Stimulated activated CD8-positive, alpha-beta memory T cell treated with anti-CD3 and anti-CD28 coated beads, Interleukin-2, amount 100 ng/mL, for 1 hour (primary cell): ENCODE measurements around the gene CDH13.

Source experiments
- DNase-seq, 2 donors: peaks; one replicate each; pipeline ENCODE4 v3.0.0-alpha.2; 2020; ENCODE audit warnings: low read depth in 2 of 2

CDH13 gene

DNA sequence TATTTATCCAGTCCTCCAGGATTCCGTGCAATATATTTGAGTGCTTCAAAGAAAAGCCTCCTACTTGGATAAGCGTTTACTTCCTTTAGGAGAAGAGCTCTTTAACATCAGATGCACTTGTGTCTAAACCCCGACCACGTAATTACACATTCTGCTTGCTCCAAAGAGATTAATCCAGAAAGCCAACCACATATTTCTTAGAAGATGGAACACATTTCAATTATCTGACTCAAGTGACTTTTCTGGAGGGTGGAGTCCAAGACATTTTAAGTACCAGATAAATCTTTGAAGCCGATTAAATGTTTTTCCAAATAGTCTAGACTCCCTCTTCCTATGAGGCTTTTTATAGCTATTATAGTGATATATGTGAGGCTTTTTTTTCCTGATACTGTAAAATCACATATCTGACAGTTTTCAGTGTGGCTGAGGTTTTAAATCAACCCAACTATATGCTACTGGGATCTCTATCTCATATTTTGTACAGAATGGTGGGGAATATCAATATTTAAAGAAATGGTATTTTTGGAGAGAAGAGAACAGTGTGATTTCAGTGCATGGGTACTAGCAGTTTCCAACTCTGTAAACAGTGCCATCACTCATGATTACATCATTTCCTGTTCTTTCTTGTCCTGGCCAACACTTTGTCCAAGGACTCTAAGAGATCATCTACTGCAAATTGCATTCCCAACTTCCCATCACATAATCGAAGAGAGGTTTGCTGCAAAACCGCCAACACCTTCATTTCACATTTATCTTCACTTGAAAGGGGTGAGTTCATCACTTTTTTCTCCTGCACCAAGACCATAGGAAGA is 988.6 kb downstream of the CDH13 start:
- DNase-seq, result no peak

DNA sequence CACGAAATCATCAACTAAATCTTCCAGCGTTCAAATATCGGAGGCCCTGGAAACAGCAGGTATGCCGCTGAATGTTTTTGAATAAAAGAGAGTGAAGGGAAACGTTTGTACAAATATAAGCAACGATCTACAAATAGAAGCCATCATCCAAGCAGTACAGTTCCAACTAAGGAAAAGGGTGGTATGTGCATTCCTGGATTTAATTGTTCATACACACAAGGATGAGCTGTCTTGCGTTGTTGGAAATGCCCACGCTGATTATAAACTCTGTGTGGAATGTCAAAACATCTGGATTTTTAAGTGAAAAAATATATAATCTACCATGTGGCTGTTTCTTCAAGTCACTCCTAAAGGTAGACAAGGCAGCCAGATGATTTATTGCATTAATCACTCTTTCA is 989.2 kb downstream of the CDH13 start:
- DNase-seq, result no peak

DNA sequence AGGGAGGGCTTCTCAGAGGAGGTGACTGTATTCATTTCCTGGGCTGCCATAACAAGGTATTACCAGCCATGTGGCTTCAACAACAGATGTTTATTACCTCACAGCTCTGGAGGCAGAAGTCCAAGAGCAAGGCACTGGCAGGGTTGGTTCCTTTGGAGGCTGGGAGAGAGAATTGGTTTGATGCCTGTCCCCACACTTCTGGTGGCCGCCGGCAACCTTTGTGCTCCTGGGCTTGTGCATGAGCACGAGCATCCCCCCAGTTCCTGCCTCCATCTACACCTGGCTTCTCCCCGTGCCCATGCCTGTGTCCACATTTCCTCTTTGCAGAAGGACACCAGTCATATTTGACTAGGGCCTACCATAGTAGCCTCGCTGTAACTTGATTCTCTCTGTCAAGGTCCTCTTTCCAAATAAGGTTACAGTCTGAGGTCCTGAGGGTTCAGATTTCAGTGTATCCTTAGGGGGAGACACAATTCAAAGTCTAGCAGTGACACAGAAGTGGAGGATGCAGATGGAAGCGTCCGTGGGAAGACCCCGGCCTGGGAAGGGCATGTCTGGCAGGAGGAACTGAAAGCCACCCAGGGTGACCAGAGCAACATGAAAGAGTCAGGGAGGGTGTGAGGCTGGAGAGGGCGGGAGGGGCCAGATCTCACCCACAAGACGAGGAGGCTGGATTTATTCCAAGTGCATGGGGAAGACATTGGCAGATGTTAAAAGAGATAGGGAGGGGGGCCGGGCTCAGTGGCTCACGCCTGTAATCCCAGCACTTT is 992.8 kb downstream of the CDH13 start:
- no peak for DNase-seq

GRCh38 chr16:83622010-83622409 is 995.2 kb downstream of the CDH13 start:
- no peak for DNase-seq

GRCh38 chr16:83623091-83623730 is 996.4 kb downstream of the CDH13 start:
- DNase-seq, result no peak

- no peak for DNase-seq
These were observed 997.1 kb downstream of the CDH13 start for GRCh38 chr16:83623892-83624291.

GRCh38 chr16:83624429-83625120 is 997.8 kb downstream of the CDH13 start:
- no peak for DNase-seq

- no peak for DNase-seq
These were observed 999.4 kb downstream of the CDH13 start for GRCh38 chr16:83626204-83626603.

DNA sequence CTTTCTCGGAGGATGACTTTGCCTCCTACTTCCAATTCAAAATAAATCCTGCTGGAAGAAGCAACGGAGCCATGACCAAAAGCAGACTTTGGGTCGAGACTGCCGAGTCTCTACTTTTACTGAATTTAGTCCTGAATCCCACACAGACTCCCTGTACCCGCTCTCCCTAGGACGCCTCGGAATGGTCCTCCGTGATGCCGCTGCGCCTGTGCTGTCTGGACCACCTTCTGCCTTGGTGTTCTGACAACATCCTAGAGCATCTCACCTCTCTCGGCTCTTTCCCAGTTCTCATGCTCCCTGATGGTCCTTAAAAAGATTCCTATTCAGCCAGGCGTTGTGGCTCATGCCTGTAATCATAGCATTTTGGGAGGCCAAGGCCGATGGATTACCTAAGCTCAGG is 999.9 kb downstream of the CDH13 start:
- no peak for DNase-seq

- DNase-seq, result no peak
These were observed 1001.2 kb downstream of the CDH13 start for GRCh38 chr16:83627996-83628395.

DNA sequence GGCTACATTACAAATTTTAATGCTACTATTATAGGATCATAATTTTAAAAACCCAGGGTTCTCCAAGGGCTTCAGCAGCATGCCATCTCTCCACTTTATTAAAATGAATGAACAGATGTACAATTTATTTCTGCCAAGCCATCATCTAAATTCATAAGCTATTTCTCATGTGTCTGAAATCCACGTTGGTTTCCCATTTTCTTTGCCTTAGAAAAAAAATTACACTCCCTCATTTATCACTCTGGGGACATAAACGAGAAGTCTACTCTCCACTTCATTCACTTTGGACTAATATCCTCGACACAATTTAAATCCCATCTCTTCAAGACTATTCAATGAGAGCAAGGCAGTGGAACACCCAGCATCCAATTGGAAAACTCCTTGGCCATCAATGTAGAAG is 1002.7 kb downstream of the CDH13 start:
- DNase-seq, result no peak

DNA sequence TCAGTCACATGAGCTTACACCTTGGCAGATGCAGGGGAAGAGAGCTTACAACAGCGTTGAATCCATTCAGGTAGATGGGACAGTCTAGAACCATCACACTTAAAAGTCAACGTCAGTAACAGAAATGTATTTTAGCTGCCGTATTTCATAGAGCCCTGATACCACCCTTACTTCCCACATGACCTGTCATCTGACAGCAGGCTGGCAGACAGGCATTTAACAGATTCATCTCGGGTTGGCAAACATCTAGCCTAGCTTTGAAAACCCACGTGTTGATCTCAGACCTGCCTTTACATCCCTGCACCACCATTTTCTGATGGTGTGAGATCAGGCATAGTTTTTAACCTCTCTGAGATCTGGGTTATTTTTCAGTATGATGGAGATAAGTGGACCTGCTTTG is 1003.1 kb downstream of the CDH13 start:
- no peak for DNase-seq

DNA sequence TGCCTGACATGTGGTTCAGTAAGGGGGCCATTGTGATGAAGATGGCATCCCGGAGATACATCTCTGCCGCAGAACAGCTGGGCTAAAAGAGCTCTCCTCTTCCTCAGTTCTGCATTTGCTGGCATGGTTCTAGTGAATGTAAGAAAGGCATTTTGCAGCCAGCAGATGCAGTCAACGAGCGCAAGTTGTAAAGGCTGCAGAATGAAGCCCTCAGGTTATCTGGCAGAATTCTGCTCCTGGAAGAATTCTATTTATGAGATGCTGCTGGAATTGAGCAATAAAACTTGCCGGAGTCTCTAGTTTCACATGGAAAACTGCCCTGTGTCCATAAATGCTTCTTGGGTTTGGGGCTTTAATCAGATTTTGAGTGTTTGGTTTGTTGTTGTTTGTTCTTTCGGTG is 1004.2 kb downstream of the CDH13 start:
- no peak for DNase-seq

- DNase-seq, result no peak
These were observed 1006.5 kb downstream of the CDH13 start for GRCh38 chr16:83633286-83633685.

- no peak for DNase-seq
These were observed 1021.6 kb downstream of the CDH13 start for GRCh38 chr16:83648347-83648746.

- no peak for DNase-seq
These were observed 1025.1 kb downstream of the CDH13 start for GRCh38 chr16:83651871-83652270.

DNA sequence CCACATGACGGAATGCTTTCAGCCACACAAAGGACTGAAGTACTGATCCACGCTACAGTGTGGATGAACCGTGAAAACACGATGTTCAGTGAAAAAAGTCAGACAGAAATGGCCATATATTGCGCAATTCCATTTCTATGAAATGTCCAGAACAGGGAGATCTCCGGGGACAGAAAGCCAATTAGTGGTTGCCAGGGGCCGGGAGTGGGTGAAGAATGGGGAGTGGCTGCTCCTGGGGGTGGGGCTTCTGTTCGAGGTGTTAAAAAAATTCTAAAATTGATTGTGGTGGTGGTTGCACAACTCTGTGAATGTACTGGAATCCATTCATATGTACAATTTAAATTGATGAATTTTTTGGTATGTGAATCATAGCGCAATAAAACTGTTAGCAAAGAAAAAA is 1026.2 kb downstream of the CDH13 start:
- DNase-seq, result no peak

DNA sequence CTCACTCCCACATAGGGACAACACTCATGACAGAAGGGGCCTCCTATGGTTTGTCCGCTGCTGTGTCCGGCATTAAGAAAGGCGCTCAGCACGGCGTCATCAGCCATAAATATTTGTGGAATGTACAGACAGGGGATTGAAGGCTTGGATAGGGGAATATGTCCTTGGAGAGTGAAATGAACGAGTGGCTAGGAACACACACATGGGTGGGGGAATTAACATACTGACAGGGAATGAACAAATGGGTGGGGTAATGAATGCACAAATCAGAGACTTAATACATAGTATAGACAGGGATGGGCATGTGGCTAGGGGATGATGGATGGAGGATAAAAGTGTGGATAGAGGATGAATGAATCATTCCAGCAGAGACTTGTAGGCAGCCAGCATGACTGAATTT is 1027.0 kb downstream of the CDH13 start:
- DNase-seq, result no peak

DNA sequence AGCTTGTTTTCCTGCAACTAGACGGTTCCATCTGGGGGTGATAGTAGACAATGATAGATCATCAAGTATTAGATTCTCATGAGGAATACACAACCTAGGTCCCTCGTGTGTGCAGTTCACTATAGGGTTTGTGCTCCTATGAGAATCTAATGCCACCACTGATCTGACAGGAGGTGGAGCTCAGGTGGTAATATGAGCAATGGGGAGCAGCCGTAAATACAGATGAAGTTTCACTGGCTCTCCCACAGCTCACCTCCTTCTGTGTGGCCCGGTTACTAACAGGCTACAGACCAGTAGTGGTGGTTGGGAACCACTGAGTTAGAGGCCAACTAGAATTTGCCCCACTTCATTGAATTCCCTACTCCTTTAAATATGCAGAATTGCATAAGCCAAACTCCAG is 1033.5 kb downstream of the CDH13 start:
- DNase-seq, result no peak

- no peak for DNase-seq
These were observed 1034.9 kb downstream of the CDH13 start for GRCh38 chr16:83661656-83662055.

GRCh38 chr16:83666449-83666848 is 1039.7 kb downstream of the CDH13 start:
- no peak for DNase-seq

- DNase-seq, result no peak
These were observed 1042.7 kb downstream of the CDH13 start for GRCh38 chr16:83669456-83669855.
